Brain microvascular endothelial cell (primary cell): ENCODE measurements around the gene NPEPPS.
"Not testable (repeated sequence)": the region's sequence is repeated elsewhere in the genome, so short reads cannot be mapped to it uniquely, and the experiment has no call there.

ENCODE experiments used
- DNase-seq: peaks from one replicate; pipeline ENCODE4 v3.0.0-alpha.2; 2020
- H3K27ac ChIP-seq: fragments of 250-450 bp; sonication (Bioruptor Pico); 2 replicates; pipeline ENCODE4 v1.5.1; 2020; ENCODE audit warnings: mild to moderate bottlenecking, moderate library complexity
- H3K27me3 ChIP-seq: fragments of 250-450 bp; sonication (Bioruptor Pico); replicated peaks from 2 replicates; pipeline ENCODE4 v1.5.1; 2020; ENCODE audit warnings: mild to moderate bottlenecking
- H3K36me3 ChIP-seq: fragments of 250-450 bp; sonication (Bioruptor Pico); replicated peaks from 2 replicates; pipeline ENCODE4 v1.5.1; 2020; ENCODE audit warnings: mild to moderate bottlenecking
- H3K4me3 ChIP-seq: 2 replicates; pipeline ENCODE4 v1.5.1; 2011; ENCODE audit warnings: low read depth, mild to moderate bottlenecking, control low read depth, low read length, moderate library complexity
- in situ Hi-C: cut with HindIII; loops from 2 replicates; pipeline ENCODE4 v1.10.0; 2017; ENCODE audit warnings: low sequenced_read_pairs, low pct_ligation_motif_present

Gene NPEPPS

DNA sequence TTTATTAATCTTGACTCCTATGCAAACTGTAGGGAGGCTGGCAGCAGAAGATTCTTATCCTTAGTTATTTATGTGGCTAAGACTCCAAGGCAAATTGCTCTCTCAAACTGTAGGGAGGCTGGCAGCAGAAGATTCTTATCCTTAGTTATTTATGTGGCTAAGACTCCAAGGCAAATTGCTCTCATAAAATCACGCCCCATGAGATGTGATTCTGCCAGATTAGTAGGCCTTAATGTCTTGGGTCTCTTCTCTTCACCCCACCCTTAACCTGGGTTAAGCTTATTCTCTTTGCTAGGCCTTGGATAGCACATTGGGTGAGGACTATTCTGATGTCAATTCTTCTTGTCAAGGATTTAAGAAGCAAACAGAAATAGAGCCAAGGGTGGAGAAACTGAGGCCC lies 9.5 kb upstream of the NPEPPS start:
- DNase-seq, H3K4me3 ChIP-seq, in situ Hi-C loops, H3K27me3 ChIP-seq, H3K27ac ChIP-seq, H3K36me3 ChIP-seq: not testable (repeated sequence)

DNA sequence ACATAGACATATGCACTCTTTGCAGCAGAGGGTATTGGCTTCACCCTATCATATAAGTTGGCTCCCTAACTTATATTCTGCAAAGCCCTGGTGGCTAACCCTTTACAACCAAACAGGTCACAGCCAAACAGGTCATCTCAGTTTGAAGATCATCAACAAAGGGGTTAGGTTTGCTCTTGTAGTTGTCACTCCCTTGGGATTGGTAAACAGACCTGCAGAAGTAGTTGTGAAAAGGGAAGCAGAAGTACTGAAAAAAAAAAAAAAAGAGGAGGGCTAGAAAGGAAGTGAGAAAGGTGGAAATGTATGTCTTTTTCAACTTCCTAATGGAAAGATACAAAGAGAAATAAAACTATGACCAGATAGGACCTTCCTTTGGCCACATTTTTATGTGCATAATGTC lies 8.6 kb upstream of the NPEPPS start:
- in situ Hi-C loops, DNase-seq, H3K27ac ChIP-seq, H3K27me3 ChIP-seq, H3K4me3 ChIP-seq, H3K36me3 ChIP-seq: not testable (repeated sequence)

DNA sequence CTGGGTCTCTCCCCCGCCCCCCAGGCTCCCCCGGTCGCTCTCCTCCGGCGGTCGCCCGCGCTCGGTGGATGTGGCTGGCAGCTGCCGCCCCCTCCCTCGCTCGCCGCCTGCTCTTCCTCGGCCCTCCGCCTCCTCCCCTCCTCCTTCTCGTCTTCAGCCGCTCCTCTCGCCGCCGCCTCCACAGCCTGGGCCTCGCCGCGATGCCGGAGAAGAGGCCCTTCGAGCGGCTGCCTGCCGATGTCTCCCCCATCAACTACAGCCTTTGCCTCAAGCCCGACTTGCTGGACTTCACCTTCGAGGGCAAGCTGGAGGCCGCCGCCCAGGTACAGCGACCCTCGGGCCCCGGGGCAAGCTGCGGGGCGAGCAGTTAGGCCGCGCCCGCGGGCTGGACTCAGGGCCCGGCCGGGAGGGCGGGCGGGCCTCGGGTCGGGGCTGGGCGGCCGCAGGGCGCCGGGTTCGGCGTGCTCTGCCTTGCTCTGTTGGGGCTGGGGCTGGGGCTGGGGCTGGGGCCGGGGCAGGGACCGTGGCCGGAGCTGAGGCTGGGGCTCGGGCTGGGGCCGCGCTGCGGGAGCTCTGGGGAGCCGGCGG lies 419 bp downstream of the NPEPPS start:
- Histone ChIP-seq H3K27ac (peak overlapping the region; percentile 68), H3K4me3 (peak overlapping the region; percentile 70)
- DNase-seq, H3K27me3 ChIP-seq, in situ Hi-C loops, H3K36me3 ChIP-seq: not testable (repeated sequence)

DNA sequence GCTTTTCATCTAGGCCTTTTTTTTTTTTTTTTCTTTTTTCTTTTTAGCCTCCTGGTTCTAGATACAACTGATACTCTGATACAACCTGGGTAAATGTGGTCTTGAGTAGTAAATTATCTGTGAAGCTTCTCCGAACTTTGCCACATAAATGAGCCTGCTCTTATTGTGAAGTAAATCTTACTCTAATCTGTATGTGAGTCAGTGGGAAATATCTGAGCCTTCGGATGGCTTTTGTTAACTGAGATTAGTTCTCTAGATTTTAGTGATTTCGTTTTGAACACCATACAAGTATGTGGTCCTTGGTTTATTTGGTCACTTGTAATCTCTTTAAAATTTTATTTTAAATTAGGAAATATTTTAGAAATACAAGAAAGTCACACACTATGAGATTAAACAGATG lies 8.2 kb downstream of the NPEPPS start:
- H3K4me3 ChIP-seq, in situ Hi-C loops, H3K36me3 ChIP-seq, H3K27me3 ChIP-seq, DNase-seq, H3K27ac ChIP-seq: not testable (repeated sequence)

DNA sequence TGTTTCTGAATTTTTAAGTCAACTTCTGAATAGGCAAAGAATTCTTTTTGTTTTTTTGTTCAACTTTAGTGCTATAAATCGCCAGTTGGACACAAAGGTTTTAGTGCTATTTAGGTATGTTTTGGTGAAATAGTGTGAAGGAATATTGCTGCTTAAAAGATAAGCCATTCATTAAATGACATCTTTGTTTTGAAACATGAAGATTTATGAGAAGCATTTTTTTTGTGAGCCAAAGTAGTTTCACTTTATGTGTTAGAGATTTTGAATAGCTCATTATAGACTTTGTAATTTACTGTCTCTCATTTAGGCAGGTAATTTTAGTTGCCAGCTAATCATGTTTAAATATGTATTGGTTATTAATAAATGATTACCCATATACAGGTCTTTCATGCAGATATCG lies 10.8 kb downstream of the NPEPPS start:
- H3K4me3 ChIP-seq, DNase-seq, H3K27me3 ChIP-seq, H3K27ac ChIP-seq, in situ Hi-C loops, H3K36me3 ChIP-seq: not testable (repeated sequence)

DNA sequence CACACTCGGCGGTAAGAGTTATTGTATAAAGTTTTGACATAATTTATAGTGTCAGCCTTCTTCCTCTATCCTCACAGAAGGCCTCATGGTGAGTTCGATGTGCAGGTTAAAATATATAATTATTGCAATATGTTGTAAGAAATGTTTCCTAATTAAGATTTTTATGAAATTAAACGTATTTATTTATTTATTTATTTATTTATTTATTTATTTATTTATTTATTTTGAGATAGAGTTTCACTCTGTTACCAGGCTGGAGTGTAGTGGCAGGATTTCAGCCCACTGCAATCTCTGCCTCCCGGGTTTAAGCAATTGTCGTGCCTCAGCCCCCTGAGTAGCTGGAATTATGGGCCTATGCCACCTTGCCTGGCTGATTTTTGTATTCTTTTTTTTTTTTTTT lies 13.4 kb downstream of the NPEPPS start:
- in situ Hi-C loops, H3K27ac ChIP-seq: not testable (repeated sequence)

DNA sequence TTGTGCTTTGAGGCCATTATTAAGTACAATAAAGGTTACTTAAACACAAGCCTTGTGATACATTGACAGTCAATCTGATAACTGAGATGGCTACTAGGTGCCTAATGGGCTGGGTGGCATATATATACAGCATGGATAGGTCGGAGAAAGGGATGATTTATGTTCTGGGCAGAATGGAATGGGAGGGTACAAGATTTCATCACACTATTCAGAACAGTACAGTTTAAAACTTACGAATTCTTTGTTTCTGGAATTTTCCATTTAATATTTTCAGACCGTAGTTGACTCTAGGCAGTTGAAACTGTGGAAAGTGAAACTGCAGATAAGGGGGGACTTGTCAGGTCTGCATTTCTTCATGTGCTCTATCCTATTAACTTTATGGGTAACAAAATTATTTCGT lies 23.8 kb downstream of the NPEPPS start:
- H3K36me3 ChIP-seq, H3K27me3 ChIP-seq, H3K4me3 ChIP-seq, in situ Hi-C loops, DNase-seq, H3K27ac ChIP-seq: not testable (repeated sequence)

More for the DNA sequence above, 13.4 kb downstream of the NPEPPS start:
- DNase-seq, H3K27me3 ChIP-seq, H3K4me3 ChIP-seq, H3K36me3 ChIP-seq: not testable (repeated sequence)

DNA sequence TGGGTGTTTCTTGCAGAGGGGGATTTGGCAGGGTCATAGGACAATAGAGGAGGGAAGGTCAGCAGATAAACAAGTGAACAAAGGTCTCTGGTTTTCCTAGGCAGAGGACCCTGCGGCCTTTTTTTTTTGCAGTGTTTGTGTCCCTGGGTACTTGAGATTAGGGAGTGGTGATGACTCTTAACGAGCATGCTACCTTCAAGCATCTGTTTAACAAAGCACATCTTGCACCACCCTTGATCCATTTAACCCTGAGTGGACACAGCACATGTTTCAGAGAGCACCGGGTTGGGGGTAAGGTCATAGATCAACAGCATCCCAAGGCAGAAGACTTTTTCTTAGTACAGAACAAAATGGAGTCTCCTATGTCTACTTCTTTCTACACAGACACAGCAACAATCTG lies 25.2 kb downstream of the NPEPPS start:
- DNase-seq, H3K27me3 ChIP-seq, H3K27ac ChIP-seq, H3K36me3 ChIP-seq, in situ Hi-C loops, H3K4me3 ChIP-seq: not testable (repeated sequence)

DNA sequence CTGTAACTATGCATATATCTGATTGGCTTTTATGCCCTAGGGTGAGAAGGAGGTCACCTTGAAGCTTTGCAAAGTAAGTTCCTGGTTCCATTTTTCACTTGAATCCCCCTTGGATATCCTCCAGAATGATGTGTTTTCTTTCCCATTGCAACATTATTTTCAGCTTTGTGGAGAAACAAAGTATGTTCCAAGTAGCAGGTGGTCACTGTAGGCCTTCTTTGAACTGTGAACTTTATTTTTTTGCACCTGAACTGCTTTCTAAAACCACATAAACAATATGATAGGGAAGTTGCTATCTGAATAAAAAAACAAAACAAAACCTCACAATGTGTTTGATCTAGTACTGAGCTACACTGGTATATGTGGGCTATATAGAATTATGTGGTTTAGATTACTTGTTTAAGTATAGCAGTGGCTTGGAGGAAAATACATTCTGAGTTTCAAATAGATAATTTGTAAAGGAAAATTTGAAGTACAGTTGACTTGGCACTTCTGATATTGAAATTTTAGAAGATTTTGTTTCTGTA lies 29.7 kb downstream of the NPEPPS start:
- in situ Hi-C loops, H3K27ac ChIP-seq, DNase-seq, H3K27me3 ChIP-seq, H3K36me3 ChIP-seq, H3K4me3 ChIP-seq: not testable (repeated sequence)

DNA sequence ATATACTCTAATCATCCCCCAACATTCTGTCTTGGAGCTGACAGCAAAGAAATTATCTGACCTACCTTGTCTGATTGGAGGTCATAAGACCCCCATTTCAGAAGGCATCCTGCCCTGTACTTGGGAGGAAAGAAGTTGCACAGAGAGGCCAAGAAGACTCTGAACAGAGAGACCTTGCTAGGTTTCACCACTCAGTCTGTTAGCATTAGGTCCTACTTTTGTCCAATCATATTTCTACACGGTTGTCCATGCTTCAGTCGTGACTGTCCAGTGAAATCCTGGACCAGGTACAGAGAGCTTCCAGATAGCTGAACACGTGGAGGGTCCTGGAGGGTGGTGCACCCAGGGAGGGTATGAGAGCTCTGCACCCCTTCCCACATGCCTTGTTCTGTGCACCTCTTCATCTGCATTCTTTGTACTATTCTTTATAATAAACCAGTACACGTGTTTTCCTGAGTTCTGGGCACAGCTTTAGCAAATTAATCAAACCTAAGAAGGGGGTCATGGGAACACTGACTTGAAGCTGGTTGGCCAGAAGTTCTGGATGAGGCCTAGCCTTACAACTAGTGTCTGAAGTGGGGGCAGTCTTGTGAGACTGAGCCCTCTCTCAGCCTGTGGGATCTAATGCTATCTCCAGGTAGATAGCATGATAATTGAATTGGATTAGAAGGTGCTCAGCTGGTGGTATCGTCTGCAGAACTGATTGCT lies 30.9 kb downstream of the NPEPPS start:
- H3K27me3 ChIP-seq, H3K27ac ChIP-seq, DNase-seq, H3K36me3 ChIP-seq, in situ Hi-C loops, H3K4me3 ChIP-seq: not testable (repeated sequence)

DNA sequence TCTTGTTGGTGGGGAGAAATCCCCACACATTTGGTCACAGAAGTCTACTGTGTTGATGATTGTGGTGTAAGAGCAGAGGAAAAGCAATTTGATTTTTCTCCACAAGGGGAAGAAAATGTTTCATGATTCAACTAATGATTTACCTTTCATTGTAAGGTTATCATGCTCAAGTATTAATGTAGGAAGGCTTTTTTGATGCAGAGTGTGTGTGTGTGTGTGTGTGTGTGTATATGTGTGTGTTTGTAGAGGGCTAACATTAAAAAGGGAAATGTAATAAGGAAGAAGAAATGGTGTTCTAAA lies 31.4 kb downstream of the NPEPPS start:
- H3K4me3 ChIP-seq, H3K27ac ChIP-seq, H3K36me3 ChIP-seq, DNase-seq, H3K27me3 ChIP-seq, in situ Hi-C loops: not testable (repeated sequence)

DNA sequence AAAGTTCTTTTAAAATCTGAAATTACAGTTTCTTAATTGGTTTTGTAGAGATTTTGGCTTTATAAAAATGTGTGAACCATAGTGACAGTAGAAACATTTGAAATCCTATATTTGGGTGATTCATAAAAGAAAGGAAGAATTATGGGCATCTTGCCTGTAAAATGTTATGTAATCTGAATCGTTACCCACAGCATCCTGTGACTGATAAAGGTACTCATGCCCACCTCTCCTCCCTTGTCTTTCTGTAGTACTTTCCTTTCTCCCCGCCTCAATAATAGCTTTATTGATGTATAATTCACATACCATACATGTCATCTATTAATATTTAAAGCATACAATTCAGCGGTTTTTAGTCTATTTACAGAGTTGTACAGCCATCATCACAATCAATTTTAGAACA lies 36.4 kb downstream of the NPEPPS start:
- H3K36me3 ChIP-seq, H3K27ac ChIP-seq, H3K4me3 ChIP-seq, in situ Hi-C loops, H3K27me3 ChIP-seq: not testable (repeated sequence)
- DNase-seq: peak; percentile 1

DNA sequence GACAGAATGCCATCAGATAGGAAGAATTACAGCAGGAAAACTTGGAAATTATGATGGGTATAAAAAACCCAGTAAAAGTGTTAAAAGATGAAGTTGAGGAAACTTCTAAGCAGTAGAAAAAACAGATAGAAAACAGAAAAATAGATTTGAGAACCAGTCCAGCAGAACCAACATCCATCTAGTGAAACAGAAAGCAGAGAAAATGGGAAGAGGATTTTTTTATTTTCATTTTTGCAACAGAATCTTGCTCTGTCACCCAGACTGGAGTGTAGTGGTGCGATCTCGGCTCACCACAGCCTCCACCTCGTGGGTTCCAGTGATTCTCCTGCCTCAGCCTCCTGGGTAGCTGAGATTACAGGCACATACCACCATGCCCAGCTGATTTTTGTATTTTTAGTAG lies 41.7 kb downstream of the NPEPPS start:
- H3K27me3 ChIP-seq, H3K36me3 ChIP-seq, H3K4me3 ChIP-seq, in situ Hi-C loops, DNase-seq, H3K27ac ChIP-seq: not testable (repeated sequence)

DNA sequence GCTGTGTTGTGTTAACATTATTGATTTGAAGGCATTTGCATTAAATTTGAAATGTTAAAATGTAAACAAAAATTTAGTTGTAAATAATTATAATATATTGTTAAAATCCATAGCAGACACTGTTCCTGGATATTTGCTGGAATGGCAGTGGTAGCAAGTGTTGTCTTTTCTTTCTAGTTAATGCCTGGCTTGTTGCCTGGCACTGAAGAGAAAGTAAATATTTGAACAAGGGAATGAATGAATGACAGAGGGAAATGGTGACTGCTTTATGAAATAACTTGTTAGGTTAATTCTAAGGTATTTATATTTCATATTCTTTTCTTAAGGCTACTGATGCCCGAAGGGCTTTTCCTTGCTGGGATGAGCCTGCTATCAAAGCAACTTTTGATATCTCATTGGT lies 51.5 kb downstream of the NPEPPS start:
- H3K27me3 ChIP-seq, in situ Hi-C loops, DNase-seq, H3K4me3 ChIP-seq, H3K27ac ChIP-seq, H3K36me3 ChIP-seq: not testable (repeated sequence)

DNA sequence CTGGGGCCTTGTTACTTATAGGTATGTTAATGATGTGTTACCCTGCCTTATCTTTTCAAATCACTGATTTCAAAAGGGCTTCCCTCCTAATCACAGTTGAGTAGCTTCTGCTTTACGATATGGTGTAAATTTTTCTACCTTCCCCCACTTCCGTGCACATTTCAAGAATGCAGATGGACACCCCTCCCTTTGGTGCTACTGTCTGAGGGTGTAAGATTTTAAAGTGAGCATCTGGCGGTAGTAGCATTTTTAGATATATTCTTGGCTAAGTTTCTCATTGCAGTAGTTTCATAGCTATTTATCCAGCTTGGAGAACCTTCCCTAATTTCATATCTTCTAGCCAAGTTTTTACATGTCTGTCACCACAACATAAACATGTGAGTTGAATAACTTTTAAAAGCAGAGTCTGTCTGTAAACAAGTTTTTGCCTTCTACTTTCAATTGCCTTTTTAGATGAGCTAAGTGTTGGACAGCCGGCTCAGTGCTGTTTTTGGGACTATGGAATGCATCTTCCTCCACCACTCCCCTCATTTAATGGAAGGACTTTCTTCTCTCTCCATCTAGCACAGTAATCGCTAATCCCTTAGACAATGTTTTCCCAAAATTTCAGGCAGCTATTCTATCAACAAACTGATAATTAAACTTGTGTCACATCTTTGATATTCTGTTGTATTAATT lies 55.6 kb downstream of the NPEPPS start:
- in situ Hi-C loops, DNase-seq: not testable (repeated sequence)

More for the DNA sequence above, 55.6 kb downstream of the NPEPPS start:
- not testable (repeated sequence) for H3K27me3 ChIP-seq, H3K27ac ChIP-seq, H3K36me3 ChIP-seq, H3K4me3 ChIP-seq
